GM12878 (cell line): ENCODE data around the gene GALK2. TPM values are rescaled to one million over a fixed set of nuclear protein-coding genes. Genes with fewer than 3 reads are reported as not detected.

Source experiments
- ATAC-seq: fragments of 200-7000 bp; cut with Tn5 transposase; 3 replicates; pipeline ENCODE4 v1.9.1; 2020; ENCODE audit warnings: mild to moderate bottlenecking, moderate library complexity
- BruUV-seq: library from RNA; stranded (reverse); fragments of 400-500 nt; replicated peaks from 2 replicates; lab custom pipeline; 2021; lab: Mats Ljungman, UMichigan
- CTCF ChIA-PET: fragments of 300-600 bp; sonication (Branson Sonifier 250); formaldehyde crosslinking; extraction: SDS; loops from one replicate; lab custom pipeline; 2021; ENCODE audit warnings: inconsistent platforms; lab: Yijun Ruan, JAX
- POLR2A ChIA-PET: fragments of 350-600 bp; formaldehyde crosslinking; extraction: SDS; loops from one replicate; lab custom pipeline; 2021; ENCODE audit warnings: inconsistent platforms; lab: Charles Lee
- RAD21 ChIA-PET: fragments of 300-600 bp; sonication (Branson Sonifier 250); formaldehyde crosslinking; loops from one replicate; lab custom pipeline; 2023; ENCODE audit warnings: antibody characterized with exemption; ENCODE audit not compliant: unreplicated experiment; lab: Charles Lee
- SMC1A ChIA-PET: fragments of 300-600 bp; sonication (Branson Sonifier 250); formaldehyde crosslinking; loops from one replicate; lab custom pipeline; 2023; ENCODE audit not compliant: unreplicated experiment, uncharacterized antibody; lab: Charles Lee
- DNase-seq: peaks from one replicate; pipeline ENCODE4 v3.0.0-alpha.2; 2011; ENCODE audit warnings: low read depth, low spot score
- FAIRE-seq: peaks from 3 replicates; lab custom pipeline; 2011; peaks lifted over from hg19 to GRCh38; lab: Jason Lieb, UNC
- H2AFZ ChIP-seq: 2 replicates; pipeline ENCODE4 v1.6.0; 2011; ENCODE audit warnings: low read depth, low read length, control low read depth; ENCODE audit not compliant: control insufficient read depth
- H3K27ac ChIP-seq: 2 replicates; pipeline ENCODE4 v1.5.1; 2011; ENCODE audit warnings: control low read depth; ENCODE audit not compliant: control insufficient read depth, insufficient read depth
- H3K27me3 ChIP-seq, 2 experiments: replicated peaks in 1 of 2; 2 replicates each; pipeline versions ENCODE4 v1.6.0 to v1.6.1; 2011; ENCODE audit warnings: low read length in 1 of 2; ENCODE audit not compliant: control insufficient read depth in 2 of 2, insufficient read depth in 2 of 2
- H3K36me3 ChIP-seq, 2 experiments: 2 replicates each; pipeline ENCODE4 v1.5.1; 2011; ENCODE audit warnings: low read length in 1 of 2; ENCODE audit not compliant: control insufficient read depth in 2 of 2, insufficient read depth in 2 of 2
- H3K4me1 ChIP-seq: 2 replicates; pipeline ENCODE4 v1.6.1; 2011; ENCODE audit warnings: mild to moderate bottlenecking, low read length, moderate library complexity, mixed read lengths; ENCODE audit not compliant: control insufficient read depth, insufficient read depth
- H3K4me2 ChIP-seq: 2 replicates; pipeline ENCODE4 v1.6.0; 2011; ENCODE audit warnings: control low read depth; ENCODE audit not compliant: control insufficient read depth, insufficient read depth
- H3K4me3 ChIP-seq: fragments of 200-600 bp; sonication (generic); 2 replicates; pipeline ENCODE4 v1.5.1; 2016
- H3K79me2 ChIP-seq: 2 replicates; pipeline ENCODE4 v1.6.0; 2011; ENCODE audit warnings: low read length; ENCODE audit not compliant: control insufficient read depth, insufficient read depth
- H3K9ac ChIP-seq: 2 replicates; pipeline ENCODE4 v1.8.0; 2011; ENCODE audit warnings: low read length, control low read depth, mixed read lengths; ENCODE audit not compliant: control insufficient read depth, insufficient read depth
- H3K9me3 ChIP-seq: replicated peaks from 3 replicates; pipeline ENCODE4 v1.5.1; 2011; ENCODE audit warnings: mild to moderate bottlenecking, low read length; ENCODE audit not compliant: control insufficient read depth, insufficient read depth
- H4K20me1 ChIP-seq: 2 replicates; pipeline ENCODE4 v1.6.0; 2011; ENCODE audit not compliant: control insufficient read depth, insufficient read depth
- E4F1 ChIP-seq: fragments of 450-650 bp; IDR thresholded peaks from 2 replicates; pipeline ENCODE4 v1.6.1; 2018; ENCODE audit warnings: borderline replicate concordance, mild to moderate bottlenecking; ENCODE audit not compliant: partially characterized antibody
- MEF2B ChIP-seq: fragments of 450-650 bp; IDR thresholded peaks from 2 replicates; pipeline ENCODE4 v1.6.1; 2018; ENCODE audit warnings: mild to moderate bottlenecking, moderate library complexity; ENCODE audit not compliant: partially characterized antibody, poor library complexity, severe bottlenecking
- RUNX3 ChIP-seq: IDR thresholded peaks from 2 replicates; pipeline ENCODE4 v1.6.1; 2012; ENCODE audit warnings: low read length, inconsistent platforms
- WGBS: methylation state at CpG from one replicate; pipeline ENCODE4 v1.1.6; 2016; ENCODE audit warnings: low lambda C conversion rate; ENCODE audit not compliant: insufficient replicate concordance, insufficient coverage; ENCODE audit errors: missing lambda C conversion rate; 5-methylcytosine and 5-hydroxymethylcytosine counted together
- in situ Hi-C: fragments of 300-500 bp; cut with MboI; formaldehyde crosslinking; loops from 9 replicates; pipeline ENCODE4 v1.14.3; 2018; ENCODE audit warnings: mixed read lengths
- intact Hi-C: fragments of 100-400 bp; cut with micrococcal nuclease; formaldehyde crosslinking; loops from one replicate; pipeline ENCODE4 v1.14.2; 2022; ENCODE audit not compliant: unreplicated experiment
- polyA plus RNA-seq, 11 experiments: library from polyadenylated mRNA; depleted of rRNA in 4 of 11; unstranded in 6 of 11; stranded (reverse) in 5 of 11; fragments of >200 nt; fragmentation: Nextera tagmentation in 4 of 11; fragmentation: Illumina TruSeq in 1 of 11; extraction: Ambion mirVana in 4 of 11; extraction: Trizol in 1 of 11; gene quantifications; 1 replicate in 1 of 11; 2 replicates in 10 of 11; pipeline versions ENCODE4 v1.2.1 to v1.2.3, GENCODE V29; 2011 to 2016; ENCODE audit warnings: inconsistent platforms in 2 of 11, missing spikeins in 2 of 11, low read depth in 1 of 11
- total RNA-seq, 4 experiments: library from RNA; depleted of rRNA in 3 of 4; stranded (reverse); fragments of >200 nt in 3 of 4; fragmentation: Illumina TruSeq in 1 of 4; extraction: Trizol in 1 of 4; gene quantifications; 2 replicates each; pipeline versions ENCODE4 v1.2.1 to v1.2.3, GENCODE V29; 2013 to 2021

GALK2 gene
- total and polyA plus RNA-seq, 10 of the 15 experiments (the other 5 are each of a cell fraction or from before 2014, with no cell fraction given), result 11.9 to 26.7 (median 15.4) TPM

GRCh38 chr15:49134683-49135341 lies 35.2 kb upstream of the GALK2 start:
- ChIA-PET RAD21 (no interaction called here), CTCF (interaction anchor here (0.6 to 1.1 kb wide), 3 partner anchors 11 to 485 kb away, joined by 3 read pairs; no protein-coding TSS in a partner anchor), SMC1A (no interaction called here), POLR2A (no interaction called here)
- no peak for DNase-seq
- TF ChIP-seq E4F1, result no peak
- peak; percentile 52 for TF ChIP-seq RUNX3
- Histone ChIP-seq H3K9me3 (no peaks in the 10 kb centered on the region), H3K9ac (no peak overlapping the region), H3K79me2 (no peaks in the 10 kb centered on the region), H4K20me1 (no peaks in the 10 kb centered on the region), H3K4me2 (no peak overlapping the region), H2AFZ (no peak overlapping the region), H3K4me1 (peaks cover 5% of the 10 kb centered on the region; the same call in 1 of the 2 replicates), H3K27ac (no peak overlapping the region), H3K27me3 (no peaks in the 10 kb centered on the region), H3K36me3 (peaks cover 0 to 19% of the 10 kb centered on the region in 2 experiments; a peak in 2 of 4 replicates), H3K4me3 (no peak overlapping the region)
- BruUV-seq, result no TSS peak
- in situ Hi-C loops, result no loop called here
- whole genome bisulfite sequencing, result 58% methylated on average over 5 of the region's 5 CpGs
- intact Hi-C loops, result no loop called here
- peak; percentile 53 for ATAC-seq
- no peak for FAIRE-seq

GRCh38 chr15:49135342-49135857 lies 34.6 kb upstream of the GALK2 start:
- Histone ChIP-seq H3K79me2 (no peaks in the 10 kb centered on the region), H3K4me3 (no peak overlapping the region), H3K9ac (no peak overlapping the region), H3K36me3 (peaks cover 0 to 23% of the 10 kb centered on the region in 2 experiments; a peak in 2 of 4 replicates), H3K27me3 (no peaks in the 10 kb centered on the region), H3K4me2 (no peak overlapping the region), H3K9me3 (no peaks in the 10 kb centered on the region), H4K20me1 (no peaks in the 10 kb centered on the region), H3K4me1 (peaks cover 5% of the 10 kb centered on the region; the same call in 1 of the 2 replicates), H2AFZ (no peak overlapping the region), H3K27ac (no peak overlapping the region)
- 97% methylated on average over 2 of the region's 2 CpGs for WGBS
- no peak for FAIRE-seq
- in situ Hi-C loops (no loop called here), intact Hi-C loops (no loop called here)
- no peak for TF ChIP-seq MEF2B
- ChIA-PET CTCF (interaction anchor here (0.6 kb wide), 1 partner anchor 486 kb away, joined by 3 read pairs; no protein-coding TSS in a partner anchor), POLR2A (no interaction called here), RAD21 (no interaction called here), SMC1A (no interaction called here)
- BruUV-seq, result no TSS peak
- no peak for DNase-seq
- ATAC-seq, result peak; percentile 72
